22Rv1 (cell line): Measurements from ENCODE around the gene ZNF865.

Experiments
- CTCF ChIP-seq: fragments of 450-650 bp; IDR thresholded peaks from 2 replicates; pipeline ENCODE4 v1.5.1; 2017; ENCODE audit warnings: mild to moderate bottlenecking
- ZFX ChIP-seq: fragments of 450-650 bp; IDR thresholded peaks from 2 replicates; pipeline ENCODE4 v1.6.1; 2017; ENCODE audit warnings: antibody characterized with exemption, borderline replicate concordance

- TF ChIP-seq CTCF (no peak), ZFX (no peak)
These were observed 7.4 kb upstream of the ZNF865 start for GRCh38 chr19:55598034-55598433.
